Endothelial cell of umbilical vein (primary cell): ENCODE measurements around the gene TREH. TPM values are rescaled to one million over a fixed set of nuclear protein-coding genes. Genes with fewer than 3 reads are reported as not detected.

Source experiments
- BruUV-seq: library from RNA; stranded (reverse); fragments of 400-500 nt; replicated peaks from 2 replicates; lab custom pipeline; 2021; lab: Mats Ljungman, UMichigan
- CTCF ChIA-PET: fragments of 300-600, 350-600 bp; sonication (Branson Sonifier 250); formaldehyde crosslinking; loops from one replicate; lab custom pipeline; 2021; ENCODE audit warnings: antibody characterized with exemption, inconsistent platforms; lab: Charles Lee
- POLR2A ChIA-PET: fragments of 300-600, 350-600 bp; sonication (Branson Sonifier 250); formaldehyde crosslinking; loops from one replicate; lab custom pipeline; 2021; ENCODE audit warnings: antibody characterized with exemption, inconsistent platforms; lab: Charles Lee
- DNase-seq: peaks from one replicate; pipeline ENCODE4 v3.0.0-alpha.2; 2011; ENCODE audit warnings: low read depth, low spot score
- FAIRE-seq: peaks from 2 replicates; lab custom pipeline; 2011; peaks lifted over from hg19 to GRCh38; lab: Jason Lieb, UNC
- H2AFZ ChIP-seq: 2 replicates; pipeline ENCODE4 v1.6.0; 2012; ENCODE audit warnings: low read depth, low read length, control low read depth, inconsistent platforms
- H3K27ac ChIP-seq: 2 replicates; pipeline ENCODE4 v1.5.1; 2011; ENCODE audit warnings: low read depth, mild to moderate bottlenecking, control low read depth, low read length, moderate library complexity; ENCODE audit not compliant: insufficient read depth
- H3K27me3 ChIP-seq, 2 experiments: 2 replicates each; pipeline versions ENCODE4 v1.6.0 to v1.6.1; 2011; ENCODE audit warnings: low read length in 2 of 2, mixed read lengths in 1 of 2; ENCODE audit not compliant: control insufficient read depth in 2 of 2, insufficient read depth in 2 of 2
- H3K36me3 ChIP-seq, 2 experiments: 2 replicates in 1 of 2; 3 replicates in 1 of 2; pipeline ENCODE4 v1.5.1; 2011; ENCODE audit warnings: low read length in 2 of 2, mild to moderate bottlenecking in 1 of 2, moderate library complexity in 1 of 2; ENCODE audit not compliant: control insufficient read depth in 2 of 2, insufficient read depth in 2 of 2; ENCODE audit errors: extremely low read depth in 1 of 2
- H3K4me1 ChIP-seq: 3 replicates; pipeline ENCODE4 v1.5.1; 2011; ENCODE audit warnings: mild to moderate bottlenecking, low read length; ENCODE audit not compliant: control insufficient read depth, insufficient read depth; ENCODE audit errors: extremely low read depth
- H3K4me2 ChIP-seq: 2 replicates; pipeline ENCODE4 v1.6.1; 2011; ENCODE audit warnings: low read length, control low read depth, mixed read lengths; ENCODE audit not compliant: insufficient read depth
- H3K4me3 ChIP-seq, 3 experiments: fragments of 200-600 bp in 1 of 3; sonication (generic), shearing (Covaris generic) in 1 of 3; replicated peaks in 1 of 3; 2 replicates each; pipeline ENCODE4 v1.5.1; 2011 to 2016; ENCODE audit warnings: control low read depth in 3 of 3, low read length in 3 of 3, mild to moderate bottlenecking in 2 of 3, inconsistent platforms in 1 of 3, low read depth in 1 of 3, moderate library complexity in 1 of 3; ENCODE audit not compliant: insufficient read depth in 1 of 3
- H3K79me2 ChIP-seq: 2 replicates; pipeline ENCODE4 v1.6.0; 2012; ENCODE audit warnings: low read length, inconsistent platforms; ENCODE audit not compliant: control insufficient read depth, insufficient read depth
- H3K9ac ChIP-seq: replicated peaks from 2 replicates; pipeline ENCODE3; 2011; ENCODE audit warnings: low read length, control low read depth; ENCODE audit not compliant: insufficient read depth; ENCODE audit errors: extremely low read depth
- H3K9me1 ChIP-seq: replicated peaks from 3 replicates; pipeline ENCODE4 v1.6.0; 2011; ENCODE audit warnings: mild to moderate bottlenecking, low read length; ENCODE audit not compliant: control insufficient read depth, insufficient read depth; ENCODE audit errors: extremely low read depth
- H3K9me3 ChIP-seq: replicated peaks from 2 replicates; pipeline ENCODE4 v1.5.1; 2012; ENCODE audit warnings: low read length, inconsistent platforms; ENCODE audit not compliant: control insufficient read depth, insufficient read depth
- H4K20me1 ChIP-seq: replicated peaks from 2 replicates; pipeline ENCODE3; 2011; ENCODE audit warnings: mild to moderate bottlenecking, low read length; ENCODE audit not compliant: control insufficient read depth, insufficient read depth; ENCODE audit errors: extremely low read depth
- CTCF ChIP-seq, 2 donors: IDR thresholded peaks; 1 replicate in 1 of 2; 2 replicates in 1 of 2; pipeline ENCODE4 v1.5.1; 2011; ENCODE audit warnings: low read length in 2 of 2, mild to moderate bottlenecking in 2 of 2, moderate library complexity in 2 of 2, control low read depth in 1 of 2, inconsistent platforms in 1 of 2, low read depth in 1 of 2; ENCODE audit not compliant: insufficient read depth in 1 of 2; ENCODE audit errors: extremely low read depth in 1 of 2
- EZH2 ChIP-seq: IDR thresholded peaks from 2 replicates; pipeline ENCODE4 v1.6.1; 2012; ENCODE audit warnings: borderline replicate concordance, low read depth, mild to moderate bottlenecking, moderate library complexity, low read length, inconsistent platforms; ENCODE audit not compliant: severe bottlenecking
- FOS ChIP-seq: IDR thresholded peaks from 2 replicates; pipeline ENCODE4 v1.6.1; 2011; ENCODE audit warnings: mild to moderate bottlenecking, low read length, moderate library complexity, borderline replicate concordance; ENCODE audit not compliant: insufficient read depth
- GATA2 ChIP-seq: IDR thresholded peaks from 2 replicates; pipeline ENCODE4 v1.7.0; 2011; ENCODE audit warnings: low read depth, mild to moderate bottlenecking, moderate library complexity, mixed read lengths, low read length; ENCODE audit not compliant: insufficient read length, insufficient read depth
- JUN ChIP-seq: IDR thresholded peaks from 2 replicates; pipeline ENCODE4 v1.6.1; 2011; ENCODE audit warnings: borderline replicate concordance, low read depth; ENCODE audit not compliant: insufficient read length, insufficient read depth
- MAX ChIP-seq: IDR thresholded peaks from 2 replicates; pipeline ENCODE4 v1.6.1; 2011; ENCODE audit not compliant: insufficient read depth, insufficient read length
- MYC ChIP-seq: IDR thresholded peaks from one replicate; pipeline ENCODE4 v1.6.1; 2011; ENCODE audit warnings: mild to moderate bottlenecking, low read depth, low read length
- POLR2A ChIP-seq: IDR thresholded peaks from 2 replicates; pipeline ENCODE4 v1.6.1; 2012; ENCODE audit warnings: low read depth, mild to moderate bottlenecking, control low read depth, low read length
- POLR2AphosphoS5 ChIP-seq: IDR thresholded peaks from 2 replicates; pipeline ENCODE4 v1.6.1; 2012; ENCODE audit warnings: low read depth, mild to moderate bottlenecking, control low read depth, low read length, moderate library complexity; ENCODE audit not compliant: insufficient read depth
- dilution Hi-C: fragments of 300-500 bp; cut with MboI; formaldehyde crosslinking; loops from one replicate; pipeline ENCODE4 v1.15.0; 2019; ENCODE audit warnings: low sequenced_read_pairs; ENCODE audit not compliant: extremely low pct_ligation_motif_present
- intact Hi-C: fragments of 100-400 bp; cut with micrococcal nuclease; formaldehyde crosslinking; loops from one replicate; pipeline ENCODE4 v1.10.0; 2022
- polyA plus RNA-seq, 4 experiments: library from polyadenylated mRNA; depleted of rRNA in 3 of 4; stranded (reverse) in 3 of 4; unstranded in 1 of 4; fragments of >200 nt; gene quantifications; 2 replicates each; pipeline versions ENCODE4 v1.2.1 to v1.2.3, GENCODE V29; 2011 to 2012; ENCODE audit warnings: missing spikeins in 1 of 4
- total RNA-seq: library from RNA; stranded (reverse); gene quantifications from 2 replicates; pipeline ENCODE4 v1.2.3, GENCODE V29; 2021

TREH gene
- total and polyA plus RNA-seq, 2 donors (not counting 3 experiments of a cell fraction or from before 2014, with no cell fraction given): not detected

GRCh38 chr11:118696673-118697226 is 17.3 kb upstream of the TREH start:
- H3K9ac ChIP-seq: no peak overlapping the region
- FAIRE-seq (no peak), DNase-seq (no peak)
- H2AFZ ChIP-seq: no peak overlapping the region
- no peak overlapping the region for H3K4me3 ChIP-seq
- ChIA-PET POLR2A (no interaction called here), CTCF (interaction anchor here (0.5 to 1.2 kb wide), 2 partner anchors 18 to 57 kb away, joined by 3 to 4 read pairs; no protein-coding TSS in a partner anchor)
- dilution Hi-C loops: no loop called here
- no peaks in the 10 kb centered on the region for H4K20me1 ChIP-seq
- TF ChIP-seq MAX (no peak), EZH2 (no peak), POLR2AphosphoS5 (no peak), GATA2 (no peak), POLR2A (no peak), MYC (no peak), FOS (no peak), CTCF (IDR thresholded peaks at IDR 0.05; ENCODE audit: extremely low read depth in 1 of 2, insufficient read depth in 1 of 2, low read depth in 1 of 2, low read length in 2 of 2) (no peak), JUN (no peak)
- H3K27ac ChIP-seq: no peak overlapping the region
- H3K9me3 ChIP-seq: no peaks in the 10 kb centered on the region
- BruUV-seq: no TSS peak
- no peak overlapping the region for H3K4me2 ChIP-seq
- no peaks in the 10 kb centered on the region for H3K79me2 ChIP-seq
- H3K9me1 ChIP-seq: no peaks in the 10 kb centered on the region
- intact Hi-C loops: no loop called here
- no peaks in the 10 kb centered on the region for H3K4me1 ChIP-seq
- H3K36me3 ChIP-seq: no peaks in the 10 kb centered on the region
- H3K27me3 ChIP-seq: no peaks in the 10 kb centered on the region
